Astrocyte of the hippocampus (primary cell): Measurements from ENCODE around the gene RNU7-1.

Source experiments
- DNase-seq: peaks from one replicate; pipeline ENCODE4 v3.0.0; 2011; ENCODE audit warnings: low read depth, low spot score

Gene RNU7-1

GRCh38 chr12:6952863-6953441 lies 9.3 kb downstream of the RNU7-1 start:
- no peak for DNase-seq

DNA sequence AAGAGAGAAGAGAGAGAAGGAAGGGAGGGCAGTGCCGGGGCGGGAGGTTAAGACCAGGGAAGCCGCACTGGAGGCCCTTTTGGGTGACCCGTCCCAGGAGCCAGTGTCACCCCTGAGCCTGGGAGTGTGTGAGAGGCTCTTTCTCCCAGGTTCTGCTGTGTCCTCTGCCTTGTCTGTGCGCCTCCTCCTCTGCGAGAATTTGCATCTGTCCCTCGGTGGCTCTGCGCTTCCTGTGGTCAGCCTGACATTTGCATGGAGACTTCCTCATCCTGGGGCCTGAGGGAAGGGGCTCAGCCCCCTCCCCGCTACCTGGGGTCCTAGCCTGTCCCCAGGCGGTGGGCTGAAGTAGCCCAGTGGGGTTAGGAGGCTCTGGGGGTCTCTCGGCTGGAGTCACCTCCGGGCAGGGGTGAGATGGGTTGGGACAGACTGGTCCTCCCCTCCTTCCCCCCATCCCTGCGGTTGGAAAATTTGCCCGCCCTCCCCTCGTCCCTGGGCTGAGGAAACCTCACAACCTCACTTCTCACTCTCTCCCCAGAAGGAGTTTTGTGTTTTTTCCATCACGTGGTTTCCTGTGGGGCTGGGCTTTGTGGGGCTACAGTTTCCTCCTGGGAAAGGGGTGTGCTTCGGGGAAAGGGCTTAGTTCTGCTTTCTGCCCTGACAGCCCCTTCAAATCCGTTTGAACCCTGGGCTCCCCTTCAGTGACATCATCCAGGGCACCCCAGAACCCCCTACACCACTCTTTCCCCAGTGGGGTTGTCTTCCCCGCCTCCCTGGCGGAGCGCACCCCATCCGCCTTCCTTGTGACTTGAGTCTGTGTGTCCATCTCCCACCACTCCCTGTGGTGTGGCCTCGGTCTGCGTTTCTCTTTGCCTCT lies 10.1 kb downstream of the RNU7-1 start:
- DNase-seq: peak; percentile 59

DNA sequence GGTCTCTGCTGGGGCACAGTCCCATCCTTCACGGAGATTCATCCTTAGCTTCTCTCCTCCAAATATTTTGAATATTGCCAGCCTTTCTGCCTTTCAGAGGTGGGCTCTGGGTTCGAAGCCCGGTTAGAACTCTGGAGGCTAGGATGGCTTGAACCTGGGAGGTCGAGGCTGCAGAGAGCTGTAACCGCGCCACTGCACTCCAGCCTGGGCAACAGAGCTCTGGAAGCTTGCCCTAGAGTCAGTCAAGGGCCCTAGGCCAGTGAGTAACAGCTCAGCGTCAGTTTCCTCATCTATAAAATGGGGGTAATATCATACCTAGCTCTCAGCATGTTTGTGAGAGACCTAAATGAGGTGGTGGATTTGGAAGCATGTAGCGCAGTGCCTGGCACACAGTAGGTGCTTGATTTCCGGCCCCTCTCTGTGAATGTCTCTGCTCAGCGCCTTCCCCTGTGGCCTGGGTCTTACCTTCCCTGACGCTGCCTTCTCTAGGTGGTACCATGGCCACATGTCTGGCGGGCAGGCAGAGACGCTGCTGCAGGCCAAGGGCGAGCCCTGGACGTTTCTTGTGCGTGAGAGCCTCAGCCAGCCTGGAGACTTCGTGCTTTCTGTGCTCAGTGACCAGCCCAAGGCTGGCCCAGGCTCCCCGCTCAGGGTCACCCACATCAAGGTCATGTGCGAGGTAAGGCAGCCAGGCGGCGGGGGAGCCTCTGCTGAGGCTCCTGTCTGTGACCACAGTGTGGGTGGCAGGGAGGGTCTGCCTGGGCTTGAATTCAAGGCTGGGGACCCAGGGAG lies 10.9 kb downstream of the RNU7-1 start:
- DNase-seq: no peak

GRCh38 chr12:6955108-6956020 lies 11.7 kb downstream of the RNU7-1 start:
- no peak for DNase-seq

DNA sequence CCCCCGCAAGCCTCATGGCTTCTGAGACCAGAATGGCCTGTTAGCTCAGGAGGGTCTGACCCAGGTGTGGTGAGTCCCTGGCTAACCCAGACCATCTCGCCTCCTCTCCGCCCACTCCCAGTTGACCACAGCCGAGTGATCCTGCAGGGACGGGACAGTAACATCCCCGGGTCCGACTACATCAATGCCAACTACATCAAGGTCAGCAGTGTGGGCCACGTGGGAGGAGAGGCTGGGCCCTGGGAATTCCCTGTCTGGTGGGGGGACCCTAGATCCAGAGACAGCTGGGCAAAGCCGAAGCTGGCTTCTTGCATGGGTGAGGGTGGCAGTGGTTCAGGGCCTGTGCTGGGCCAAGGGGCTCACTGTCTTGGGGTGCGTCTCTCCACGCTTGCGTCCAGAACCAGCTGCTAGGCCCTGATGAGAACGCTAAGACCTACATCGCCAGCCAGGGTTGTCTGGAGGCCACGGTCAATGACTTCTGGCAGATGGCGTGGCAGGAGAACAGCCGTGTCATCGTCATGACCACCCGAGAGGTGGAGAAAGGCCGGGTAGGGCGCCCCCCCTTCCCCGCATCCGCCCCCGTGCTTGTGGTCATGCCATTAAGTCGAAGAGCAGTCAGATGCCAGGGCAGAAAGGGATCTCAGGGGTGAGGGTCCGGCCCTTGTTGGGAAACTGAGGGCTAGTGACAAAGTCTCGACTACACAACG lies 12.6 kb downstream of the RNU7-1 start:
- DNase-seq: no peak

- no peak for DNase-seq
Observed at GRCh38 chr12:6957151-6957701, 13.6 kb downstream of the RNU7-1 start.

GRCh38 chr12:6957741-6958608 lies 14.4 kb downstream of the RNU7-1 start:
- no peak for DNase-seq

- DNase-seq: no peak
Observed at GRCh38 chr12:6958609-6959057, 15.0 kb downstream of the RNU7-1 start.

DNA sequence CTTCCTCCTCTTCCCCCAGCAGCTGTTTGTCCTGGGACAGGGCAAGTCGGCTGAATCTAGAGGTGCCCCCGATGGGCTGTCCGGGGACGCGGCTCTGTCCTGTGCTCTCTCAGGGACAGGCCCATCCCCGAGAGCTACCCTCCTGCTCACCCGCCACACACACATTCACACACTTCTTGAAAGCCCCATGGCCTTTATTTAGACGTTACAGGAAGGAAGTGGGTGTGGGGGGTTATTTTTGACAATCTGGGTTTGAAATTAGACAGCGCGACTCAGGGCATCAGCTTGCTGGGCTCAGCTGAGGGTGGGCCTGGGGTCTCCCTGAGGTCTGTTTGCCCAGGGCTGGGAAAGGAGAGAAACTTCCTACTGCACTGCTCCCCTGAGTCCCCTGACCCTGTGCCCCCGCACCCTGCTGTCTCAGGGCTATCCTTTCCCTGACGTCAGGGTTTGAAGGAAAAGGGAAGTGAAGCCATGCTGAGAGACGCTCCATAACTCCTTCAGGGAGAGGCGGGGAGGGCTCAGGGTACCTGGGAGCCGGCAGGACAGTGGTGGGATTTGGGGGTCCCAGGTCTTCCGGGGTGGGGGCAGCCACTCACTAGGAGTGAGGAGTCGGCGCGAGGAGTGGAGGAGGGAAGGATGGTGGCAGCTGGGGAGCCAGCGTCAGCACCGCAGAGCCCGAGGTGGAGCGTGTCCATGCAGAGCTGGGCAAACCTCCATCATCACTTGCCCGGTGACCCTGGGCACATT lies 15.6 kb downstream of the RNU7-1 start:
- DNase-seq: no peak

DNA sequence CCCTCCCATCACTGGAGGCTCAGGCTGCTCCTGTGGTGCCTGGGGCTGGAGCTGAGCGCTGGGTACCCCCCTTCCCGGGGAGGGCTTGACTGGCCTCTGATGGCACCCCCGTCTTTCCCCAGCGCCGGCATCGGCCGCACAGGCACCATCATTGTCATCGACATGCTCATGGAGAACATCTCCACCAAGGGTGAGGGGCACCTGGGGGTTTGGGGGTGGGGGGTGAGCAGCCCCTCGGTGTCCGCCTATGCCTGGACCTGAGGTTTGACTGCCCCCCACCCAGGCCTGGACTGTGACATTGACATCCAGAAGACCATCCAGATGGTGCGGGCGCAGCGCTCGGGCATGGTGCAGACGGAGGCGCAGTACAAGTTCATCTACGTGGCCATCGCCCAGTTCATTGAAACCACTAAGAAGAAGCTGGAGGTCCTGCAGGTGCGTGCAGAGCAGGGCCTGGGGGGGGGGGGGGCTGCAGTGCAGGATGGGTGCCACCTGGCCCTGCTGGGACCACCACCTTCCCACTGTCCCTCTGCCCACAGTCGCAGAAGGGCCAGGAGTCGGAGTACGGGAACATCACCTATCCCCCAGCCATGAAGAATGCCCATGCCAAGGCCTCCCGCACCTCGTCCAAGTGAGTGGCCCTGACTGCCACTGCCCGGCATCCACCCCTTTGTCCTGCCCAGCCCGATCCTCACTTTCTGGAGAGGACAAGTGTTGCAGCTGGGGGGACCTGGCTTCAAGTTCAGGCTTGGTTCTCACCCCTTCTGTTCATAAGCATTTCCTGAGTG lies 16.4 kb downstream of the RNU7-1 start:
- no peak for DNase-seq

DNA sequence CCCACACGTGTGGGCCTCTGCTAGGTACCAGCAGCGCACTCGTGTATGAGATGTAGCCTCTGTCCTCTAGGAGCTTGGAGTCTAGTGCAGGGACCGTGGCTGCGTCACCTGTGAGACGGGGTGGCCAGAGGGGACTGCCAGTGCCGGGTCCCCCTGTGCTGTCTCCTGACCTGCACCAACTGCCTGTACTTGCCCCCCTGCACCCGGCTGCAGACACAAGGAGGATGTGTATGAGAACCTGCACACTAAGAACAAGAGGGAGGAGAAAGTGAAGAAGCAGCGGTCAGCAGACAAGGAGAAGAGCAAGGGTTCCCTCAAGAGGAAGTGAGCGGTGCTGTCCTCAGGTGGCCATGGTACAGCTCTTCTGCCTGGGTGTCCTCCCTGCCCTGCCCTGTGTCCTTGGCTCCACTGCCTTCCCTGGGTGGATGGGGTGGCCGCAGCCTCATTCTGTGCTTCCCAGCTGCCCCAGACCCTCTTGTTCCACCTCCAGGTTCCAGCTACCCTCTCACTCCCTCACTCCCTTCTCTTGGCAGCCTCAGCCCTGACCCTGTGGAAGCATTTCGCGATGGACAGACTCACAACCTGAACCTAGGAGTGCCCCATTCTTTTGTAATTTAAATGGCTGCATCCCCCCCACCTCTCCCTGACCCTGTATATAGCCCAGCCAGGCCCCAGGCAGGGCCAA lies 17.1 kb downstream of the RNU7-1 start:
- DNase-seq: no peak

GRCh38 chr12:6961278-6961694 lies 17.7 kb downstream of the RNU7-1 start:
- peak; percentile 30 for DNase-seq

DNA sequence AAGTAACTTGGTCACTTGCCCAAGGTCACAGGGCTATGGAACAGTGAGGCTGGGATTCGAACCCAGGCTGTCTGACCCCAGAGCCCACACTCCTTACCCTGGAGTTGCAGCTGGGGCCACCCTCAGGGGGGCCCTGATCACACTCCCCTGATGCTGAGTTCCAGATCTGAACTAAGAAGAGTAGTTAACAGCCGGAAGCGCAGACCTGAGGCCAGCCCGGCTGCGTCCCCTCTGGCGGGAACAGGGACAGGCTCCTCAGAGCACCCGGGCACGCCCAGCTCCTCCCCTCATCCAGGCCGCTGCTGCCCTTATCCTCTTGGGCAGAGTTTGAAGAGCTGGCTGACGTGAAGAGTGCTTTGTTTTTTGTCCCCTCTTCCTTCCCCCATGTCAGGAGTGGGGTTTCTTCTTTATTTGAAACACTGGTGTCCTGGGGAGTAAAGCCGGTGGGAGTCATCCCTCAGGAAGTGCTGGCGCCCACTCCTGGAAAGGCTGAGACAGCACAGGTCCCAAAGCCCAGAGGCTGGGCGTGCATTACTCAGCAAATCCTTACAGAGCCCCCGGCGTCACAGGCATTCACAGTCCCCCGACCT lies 18.2 kb downstream of the RNU7-1 start:
- DNase-seq: peak; percentile 90

DNA sequence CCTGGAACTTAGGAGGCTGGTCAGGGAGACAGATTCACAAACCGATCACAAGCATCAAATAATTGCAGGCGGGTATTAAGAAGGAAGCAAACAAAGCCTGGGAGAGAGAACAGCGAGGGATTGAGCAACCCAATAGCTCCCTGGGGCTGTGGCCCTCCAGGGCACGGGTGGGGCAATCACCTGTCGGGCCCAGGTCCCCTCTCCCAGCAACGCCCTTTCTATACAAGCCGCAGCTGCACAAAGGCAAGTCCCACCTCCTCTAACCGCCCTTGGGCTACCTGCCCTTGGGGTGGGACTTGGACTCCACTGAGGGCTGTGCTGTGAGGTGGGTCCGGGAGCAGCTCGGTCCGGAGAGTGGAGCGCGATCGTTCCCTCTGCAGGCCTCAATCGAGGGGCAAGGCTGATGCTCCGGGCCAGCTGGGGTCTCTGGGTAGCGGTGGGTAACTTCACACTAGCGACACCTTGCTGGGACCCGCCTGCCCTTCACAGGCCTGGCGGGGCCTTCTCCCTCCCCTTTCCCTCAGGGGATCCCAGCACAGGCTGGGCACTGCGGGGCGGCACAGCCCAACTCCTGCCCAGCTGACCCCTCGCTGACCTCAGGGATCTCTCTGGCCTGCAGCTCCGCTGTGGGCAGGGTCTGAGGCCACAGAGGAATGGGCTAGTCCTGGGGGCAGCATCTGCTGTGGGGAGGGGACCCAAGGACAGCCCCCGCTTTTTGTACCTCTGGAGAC lies 18.8 kb downstream of the RNU7-1 start:
- no peak for DNase-seq

DNA sequence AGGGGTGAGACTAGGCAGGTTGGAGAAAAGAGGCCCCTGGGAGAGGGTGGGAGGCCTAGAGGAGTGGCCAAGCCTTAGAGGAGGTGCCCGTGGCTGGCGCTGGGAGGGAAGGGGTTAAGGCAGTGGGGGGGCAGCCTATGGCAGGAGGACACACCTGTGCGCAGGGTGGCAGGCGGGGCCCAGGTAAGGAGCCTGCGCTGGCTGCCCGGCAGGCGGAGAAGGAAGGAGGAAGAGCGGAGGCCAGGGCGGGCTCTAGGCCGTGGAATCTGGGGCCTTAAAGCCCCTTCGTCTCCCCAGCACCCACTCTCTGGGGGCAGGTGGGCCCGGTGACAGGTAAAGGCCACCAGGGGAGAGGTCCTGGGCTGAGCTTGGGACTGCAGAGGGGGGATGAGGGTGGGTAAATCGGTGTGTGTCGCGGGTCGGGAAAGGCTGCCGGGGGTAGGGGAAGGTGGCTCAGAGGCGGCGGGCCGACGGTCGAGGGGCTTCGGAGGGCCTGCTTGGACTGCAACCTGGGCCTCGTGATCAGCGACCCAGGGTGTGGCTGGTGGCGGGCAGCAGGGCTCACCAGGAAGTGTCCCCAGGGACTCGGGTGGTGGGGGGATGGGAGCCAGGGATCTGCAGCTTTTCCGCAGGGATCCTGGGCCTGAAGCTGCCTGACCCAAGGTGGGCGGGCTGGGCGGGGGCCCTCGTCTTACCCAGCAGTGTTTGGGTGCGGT lies 19.6 kb downstream of the RNU7-1 start:
- DNase-seq: no peak
